ENCODE data around the gene DAW1. TPM values are rescaled to one million over a fixed set of nuclear protein-coding genes. Genes with fewer than 3 reads are reported as not detected.

The DAW1 gene
- total RNA-seq, 1 experiment from 2014 or later, result 0.20 TPM

DNA sequence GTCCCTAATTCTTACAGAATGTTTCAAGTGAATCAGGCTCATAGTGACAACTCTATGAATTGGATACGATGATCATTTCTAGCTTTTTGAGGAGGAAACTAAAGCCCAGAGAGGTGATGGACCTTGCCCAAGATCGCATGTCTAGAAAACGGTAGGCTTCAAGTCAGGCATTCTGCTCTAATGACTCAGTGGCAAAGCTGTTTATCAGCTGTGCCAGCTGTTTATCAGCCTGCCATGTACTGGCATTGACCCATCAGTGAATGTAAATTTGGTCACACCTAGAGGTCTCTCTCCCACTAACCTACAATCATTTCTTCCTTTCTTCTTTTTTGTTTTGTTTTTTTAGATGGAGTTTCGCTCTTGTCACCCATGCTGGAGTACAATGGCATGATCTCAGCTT, 6.1 kb upstream of the DAW1 start:
- intact Hi-C loops (cut with micrococcal nuclease), result loop anchor here (10.0 kb wide), 1 partner anchor 390 kb away; the partner anchor contains the start of gene AGFG1
- no peaks in the 10 kb centered on the region for H3K27me3 ChIP-seq (ENCODE audit: insufficient read depth, low read length)
- no peaks in the 10 kb centered on the region for H3K79me2 ChIP-seq (ENCODE audit: insufficient read depth, low read length)
- H3K4me2 ChIP-seq (ENCODE audit: low read length), result no peak overlapping the region
- ATAC-seq (no peak), DNase-seq (ENCODE audit: low read depth, low spot score) (no peak)
- no TSS peak for BruUV-seq (replicated peaks)
- TF ChIP-seq EZH2phosphoT487 (IDR thresholded peaks at IDR 0.05; ENCODE audit: borderline replicate concordance) (no peak), SP1 (IDR thresholded peaks at IDR 0.05; ENCODE audit: low read depth) (no peak), RAD21 (IDR thresholded peaks at IDR 0.05; ENCODE audit: low read depth) (no peak), ELF1 (IDR thresholded peaks at IDR 0.05; ENCODE audit: borderline replicate concordance, low read depth) (no peak), EZH2 (IDR thresholded peaks at IDR 0.05) (no peak), CBX3 (IDR thresholded peaks at IDR 0.05; ENCODE audit: low read depth) (no peak), FOSL1 (IDR thresholded peaks at IDR 0.05; ENCODE audit: low read depth) (no peak), POLR2A (IDR thresholded peaks at IDR 0.05; ENCODE audit: borderline replicate concordance, extremely low read depth, insufficient read depth, insufficient read length) (no peak), ZFX (IDR thresholded peaks at IDR 0.05) (no peak), CEBPB (IDR thresholded peaks at IDR 0.05; ENCODE audit: low read depth) (no peak), ZNF274 (IDR thresholded peaks at IDR 0.05; ENCODE audit: low read depth, low read length) (no peak), EGR1 (IDR thresholded peaks at IDR 0.05; ENCODE audit: low read depth) (no peak)
- TF ChIP-seq, protein P1, sequence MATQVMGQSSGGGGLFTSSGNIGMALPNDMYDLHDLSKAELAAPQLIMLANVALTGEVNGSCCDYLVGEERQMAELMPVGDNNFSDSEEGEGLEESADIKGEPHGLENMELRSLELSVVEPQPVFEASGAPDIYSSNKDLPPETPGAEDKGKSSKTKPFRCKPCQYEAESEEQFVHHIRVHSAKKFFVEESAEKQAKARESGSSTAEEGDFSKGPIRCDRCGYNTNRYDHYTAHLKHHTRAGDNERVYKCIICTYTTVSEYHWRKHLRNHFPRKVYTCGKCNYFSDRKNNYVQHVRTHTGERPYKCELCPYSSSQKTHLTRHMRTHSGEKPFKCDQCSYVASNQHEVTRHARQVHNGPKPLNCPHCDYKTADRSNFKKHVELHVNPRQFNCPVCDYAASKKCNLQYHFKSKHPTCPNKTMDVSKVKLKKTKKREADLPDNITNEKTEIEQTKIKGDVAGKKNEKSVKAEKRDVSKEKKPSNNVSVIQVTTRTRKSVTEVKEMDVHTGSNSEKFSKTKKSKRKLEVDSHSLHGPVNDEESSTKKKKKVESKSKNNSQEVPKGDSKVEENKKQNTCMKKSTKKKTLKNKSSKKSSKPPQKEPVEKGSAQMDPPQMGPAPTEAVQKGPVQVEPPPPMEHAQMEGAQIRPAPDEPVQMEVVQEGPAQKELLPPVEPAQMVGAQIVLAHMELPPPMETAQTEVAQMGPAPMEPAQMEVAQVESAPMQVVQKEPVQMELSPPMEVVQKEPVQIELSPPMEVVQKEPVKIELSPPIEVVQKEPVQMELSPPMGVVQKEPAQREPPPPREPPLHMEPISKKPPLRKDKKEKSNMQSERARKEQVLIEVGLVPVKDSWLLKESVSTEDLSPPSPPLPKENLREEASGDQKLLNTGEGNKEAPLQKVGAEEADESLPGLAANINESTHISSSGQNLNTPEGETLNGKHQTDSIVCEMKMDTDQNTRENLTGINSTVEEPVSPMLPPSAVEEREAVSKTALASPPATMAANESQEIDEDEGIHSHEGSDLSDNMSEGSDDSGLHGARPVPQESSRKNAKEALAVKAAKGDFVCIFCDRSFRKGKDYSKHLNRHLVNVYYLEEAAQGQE (IDR thresholded peaks at IDR 0.05; ENCODE audit: low read depth), result no peak
- TF ChIP-seq, protein P2, sequence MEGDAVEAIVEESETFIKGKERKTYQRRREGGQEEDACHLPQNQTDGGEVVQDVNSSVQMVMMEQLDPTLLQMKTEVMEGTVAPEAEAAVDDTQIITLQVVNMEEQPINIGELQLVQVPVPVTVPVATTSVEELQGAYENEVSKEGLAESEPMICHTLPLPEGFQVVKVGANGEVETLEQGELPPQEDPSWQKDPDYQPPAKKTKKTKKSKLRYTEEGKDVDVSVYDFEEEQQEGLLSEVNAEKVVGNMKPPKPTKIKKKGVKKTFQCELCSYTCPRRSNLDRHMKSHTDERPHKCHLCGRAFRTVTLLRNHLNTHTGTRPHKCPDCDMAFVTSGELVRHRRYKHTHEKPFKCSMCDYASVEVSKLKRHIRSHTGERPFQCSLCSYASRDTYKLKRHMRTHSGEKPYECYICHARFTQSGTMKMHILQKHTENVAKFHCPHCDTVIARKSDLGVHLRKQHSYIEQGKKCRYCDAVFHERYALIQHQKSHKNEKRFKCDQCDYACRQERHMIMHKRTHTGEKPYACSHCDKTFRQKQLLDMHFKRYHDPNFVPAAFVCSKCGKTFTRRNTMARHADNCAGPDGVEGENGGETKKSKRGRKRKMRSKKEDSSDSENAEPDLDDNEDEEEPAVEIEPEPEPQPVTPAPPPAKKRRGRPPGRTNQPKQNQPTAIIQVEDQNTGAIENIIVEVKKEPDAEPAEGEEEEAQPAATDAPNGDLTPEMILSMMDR (IDR thresholded peaks at IDR 0.05 in 2 of 3, conservative IDR thresholded peaks at IDR 0.05 in 1 of 3; ENCODE audit: borderline replicate concordance in 1 of 3, insufficient read depth in 1 of 3, low read depth in 2 of 3, low read length in 2 of 3), result no peak
- TF ChIP-seq, protein P3, sequence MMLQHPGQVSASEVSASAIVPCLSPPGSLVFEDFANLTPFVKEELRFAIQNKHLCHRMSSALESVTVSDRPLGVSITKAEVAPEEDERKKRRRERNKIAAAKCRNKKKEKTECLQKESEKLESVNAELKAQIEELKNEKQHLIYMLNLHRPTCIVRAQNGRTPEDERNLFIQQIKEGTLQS (IDR thresholded peaks at IDR 0.05), result no peak
- H3K36me3 ChIP-seq (ENCODE audit: control insufficient read depth in 1 of 2, insufficient read depth in 2 of 2, low read length in 2 of 2), result no peaks in the 10 kb centered on the region
- H3K4me1 ChIP-seq (ENCODE audit: control insufficient read depth in 1 of 2, insufficient read depth in 2 of 2, low read length in 2 of 2), result peaks cover 14 to 28% of the 10 kb centered on the region in 2 experiments
- no peaks in the 10 kb centered on the region for H3K9me3 ChIP-seq (ENCODE audit: control insufficient read depth in 1 of 2, insufficient read depth in 1 of 2, low read depth in 1 of 2, low read length in 2 of 2)
- H4K20me1 ChIP-seq (ENCODE audit: insufficient read depth), result no peaks in the 10 kb centered on the region
- CTCF ChIA-PET, result no interaction called here
- H3K27ac ChIP-seq (ENCODE audit: low read depth, low read length), result no peak overlapping the region
- H2AFZ ChIP-seq (ENCODE audit: low read depth, low read length, poor library complexity, severe bottlenecking), result no peak overlapping the region
- no peak overlapping the region for H3K9ac ChIP-seq (ENCODE audit: low read length)
- POLR2A ChIA-PET, result no interaction called here
- H3K4me3 ChIP-seq (replicated peaks in 1 of 2; ENCODE audit: low read depth in 1 of 2, low read length in 2 of 2), result no peak overlapping the region
- no peaks in the 10 kb centered on the region for H3K9me2 ChIP-seq (ENCODE audit: insufficient read depth)
- RAD21 ChIA-PET (ENCODE audit: low non-redundant PET in 1 of 2, low total read pairs in 2 of 2, uncharacterized antibody in 2 of 2, unreplicated experiment in 2 of 2), result no interaction called here
